ENCODE results near the gene PSRC1.

PSRC1 gene

DNA sequence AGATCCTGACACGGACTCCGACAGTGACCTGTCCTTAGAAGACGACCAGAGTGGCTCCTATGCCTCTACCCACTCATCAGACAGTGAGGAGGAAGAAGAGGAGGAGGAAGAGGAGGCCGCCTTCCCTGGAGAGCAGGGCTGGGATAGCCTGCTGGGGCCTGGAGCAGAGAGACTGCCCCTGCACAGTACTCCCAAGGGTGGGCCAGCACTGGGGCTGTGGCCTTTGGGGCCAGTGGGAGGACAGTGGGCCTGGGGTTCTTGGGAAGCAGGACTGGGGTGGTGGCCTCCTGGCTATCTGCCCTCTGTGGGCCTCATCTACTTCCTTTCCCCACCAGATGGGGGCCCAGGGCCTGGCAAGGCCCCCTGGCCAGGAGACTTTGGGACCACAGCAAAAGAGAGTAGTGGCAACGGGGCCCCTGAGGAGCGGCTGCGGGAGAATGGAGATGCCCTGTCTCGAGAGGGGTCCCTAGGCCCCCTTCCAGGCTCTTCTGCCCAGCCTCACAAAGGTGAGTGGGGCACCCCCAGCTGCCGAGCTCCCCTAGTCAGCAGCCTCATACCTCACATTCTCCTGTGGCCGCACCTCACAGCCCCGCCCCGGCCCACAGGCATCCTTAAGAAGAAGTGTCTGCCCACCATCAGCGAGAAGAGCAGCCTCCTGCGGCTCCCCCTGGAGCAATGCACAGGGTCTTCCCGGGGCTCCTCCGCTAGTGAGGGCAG, 10.0 kb downstream of the PSRC1 start:
- no peaks in the 10 kb centered on the region; the same call in 1 of the 2 replicates for H3K36me3 ChIP-seq (ENCODE audit: insufficient read depth, low read length)
- H3K4me2 ChIP-seq (ENCODE audit: low read length), result no peak overlapping the region
- no peaks in the 10 kb centered on the region for H3F3A ChIP-seq (ENCODE audit: insufficient read depth, low read length)
- H3K4me3 ChIP-seq (ENCODE audit: low read depth, low read length, poor library complexity, severe bottlenecking), result no peak overlapping the region
- no peaks in the 10 kb centered on the region for H3K79me2 ChIP-seq (ENCODE audit: insufficient read depth, low read length)
- no peaks in the 10 kb centered on the region for H3K9me3 ChIP-seq (ENCODE audit: low read length)
- TF ChIP-seq CTCF (IDR thresholded peaks at IDR 0.05; ENCODE audit: low read length) (no peak), EZH2 (IDR thresholded peaks at IDR 0.05; ENCODE audit: borderline replicate concordance, low read length) (no peak)
- H3K4me1 ChIP-seq (ENCODE audit: insufficient read depth, low read length, severe bottlenecking), result no peaks in the 10 kb centered on the region
- H3K27ac ChIP-seq (ENCODE audit: low read depth, low read length, poor library complexity, severe bottlenecking), result no peak overlapping the region
- peaks cover 10% of the 10 kb centered on the region; the same call in 1 of the 2 replicates for H3K27me3 ChIP-seq (ENCODE audit: insufficient read depth, low read length)
- no peak overlapping the region for H2AFZ ChIP-seq (ENCODE audit: low read length)
- no peaks in the 10 kb centered on the region for H4K20me1 ChIP-seq (ENCODE audit: insufficient read depth, low read length)
- no peaks in the 10 kb centered on the region for H3K9me2 ChIP-seq (ENCODE audit: low read depth, low read length)
- no peak overlapping the region for H3K9ac ChIP-seq (ENCODE audit: low read length)

GRCh38 chr1:109272021-109272799, 10.7 kb downstream of the PSRC1 start:
- no peak overlapping the region for H2AFZ ChIP-seq (ENCODE audit: low read length)
- no peak overlapping the region for H3K4me2 ChIP-seq (ENCODE audit: low read length)
- H3K4me3 ChIP-seq (ENCODE audit: low read depth, low read length, poor library complexity, severe bottlenecking), result no peak overlapping the region
- H3K36me3 ChIP-seq (ENCODE audit: insufficient read depth, low read length), result no peaks in the 10 kb centered on the region; the same call in 1 of the 2 replicates
- H3K27me3 ChIP-seq (ENCODE audit: insufficient read depth, low read length), result peaks cover 10% of the 10 kb centered on the region; the same call in 1 of the 2 replicates
- H3K27ac ChIP-seq (ENCODE audit: low read depth, low read length, poor library complexity, severe bottlenecking), result no peak overlapping the region
- no peaks in the 10 kb centered on the region for H3K4me1 ChIP-seq (ENCODE audit: insufficient read depth, low read length, severe bottlenecking)
- H3K9me3 ChIP-seq (ENCODE audit: low read length), result no peaks in the 10 kb centered on the region
- no peaks in the 10 kb centered on the region for H3K79me2 ChIP-seq (ENCODE audit: insufficient read depth, low read length)
- no peaks in the 10 kb centered on the region for H4K20me1 ChIP-seq (ENCODE audit: insufficient read depth, low read length)
- no peaks in the 10 kb centered on the region for H3F3A ChIP-seq (ENCODE audit: insufficient read depth, low read length)
- H3K9ac ChIP-seq (ENCODE audit: low read length), result no peak overlapping the region
- TF ChIP-seq EZH2 (IDR thresholded peaks at IDR 0.05; ENCODE audit: borderline replicate concordance, low read length) (no peak), CTCF (IDR thresholded peaks at IDR 0.05; ENCODE audit: low read length) (no peak)
- H3K9me2 ChIP-seq (ENCODE audit: low read depth, low read length), result no peaks in the 10 kb centered on the region

DNA sequence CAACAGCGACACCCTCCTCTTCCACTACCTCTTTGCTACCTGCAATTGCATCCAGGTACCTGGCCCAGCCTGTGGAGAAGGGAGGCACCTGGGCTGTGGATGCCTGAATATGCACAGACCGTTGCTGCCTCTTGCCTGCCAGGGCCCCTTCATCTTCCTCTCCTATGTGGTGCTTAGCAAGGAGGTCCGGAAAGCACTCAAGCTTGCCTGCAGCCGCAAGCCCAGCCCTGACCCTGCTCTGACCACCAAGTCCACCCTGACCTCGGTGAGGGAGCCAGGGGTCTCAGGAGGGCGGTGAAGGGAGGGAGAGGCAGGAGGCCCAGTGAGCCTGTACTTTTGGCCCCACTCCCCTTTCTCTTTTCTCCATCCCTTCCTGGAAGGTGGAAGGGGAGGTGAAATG, 11.5 kb downstream of the PSRC1 start:
- no peak overlapping the region for H3K9ac ChIP-seq (ENCODE audit: low read length)
- H3F3A ChIP-seq (ENCODE audit: insufficient read depth, low read length), result no peaks in the 10 kb centered on the region
- H3K4me1 ChIP-seq (ENCODE audit: insufficient read depth, low read length, severe bottlenecking), result no peaks in the 10 kb centered on the region

More for the DNA sequence above, 11.5 kb downstream of the PSRC1 start:
- Histone ChIP-seq H2AFZ (ENCODE audit: low read length) (no peak overlapping the region), H3K9me3 (ENCODE audit: low read length) (no peaks in the 10 kb centered on the region), H3K27ac (ENCODE audit: low read depth, low read length, poor library complexity, severe bottlenecking) (no peak overlapping the region), H3K9me2 (ENCODE audit: low read depth, low read length) (no peaks in the 10 kb centered on the region), H3K79me2 (ENCODE audit: insufficient read depth, low read length) (no peaks in the 10 kb centered on the region), H3K27me3 (ENCODE audit: insufficient read depth, low read length) (peaks cover 10% of the 10 kb centered on the region; the same call in 1 of the 2 replicates), H3K36me3 (ENCODE audit: insufficient read depth, low read length) (no peaks in the 10 kb centered on the region; the same call in 1 of the 2 replicates), H3K4me2 (ENCODE audit: low read length) (no peak overlapping the region), H3K4me3 (ENCODE audit: low read depth, low read length, poor library complexity, severe bottlenecking) (no peak overlapping the region), H4K20me1 (ENCODE audit: insufficient read depth, low read length) (no peaks in the 10 kb centered on the region)
- TF ChIP-seq EZH2 (IDR thresholded peaks at IDR 0.05; ENCODE audit: borderline replicate concordance, low read length), result no peak
- TF ChIP-seq CTCF (IDR thresholded peaks at IDR 0.05; ENCODE audit: low read length), result no peak
